SK-N-SH (cell line): ENCODE results near the gene LSP1.

Experiments
- ELF1 ChIP-seq: IDR thresholded peaks from 2 replicates; pipeline ENCODE4 v1.4.0; 2012
- EP300 ChIP-seq, 2 experiments: IDR thresholded peaks; 2 replicates each; pipeline versions ENCODE4 v1.4.0 to v1.6.1; 2012; ENCODE audit warnings: borderline replicate concordance in 1 of 2, low read depth in 1 of 2, low read length in 1 of 2
- JUND ChIP-seq: IDR thresholded peaks from 2 replicates; pipeline ENCODE4 v1.4.0; 2012
- NRF1 ChIP-seq: IDR thresholded peaks from 2 replicates; pipeline ENCODE4 v1.6.1; 2012; ENCODE audit warnings: low read depth, mild to moderate bottlenecking, low read length
- TF ChIP-seq, protein P1 (sequence below): fragments of 200-600 bp; sonication (generic); IDR thresholded peaks from 2 replicates; pipeline ENCODE4 v1.6.1; 2017; ENCODE audit warnings: antibody characterized with exemption, mild to moderate bottlenecking, moderate library complexity
- TF ChIP-seq, protein P2 (sequence below): IDR thresholded peaks from 2 replicates; pipeline ENCODE4; 2012

GRCh38 chr11:1815751-1816150 is 37.1 kb upstream of the LSP1 start:
- TF ChIP-seq NRF1, result no peak
- TF ChIP-seq, protein P1, sequence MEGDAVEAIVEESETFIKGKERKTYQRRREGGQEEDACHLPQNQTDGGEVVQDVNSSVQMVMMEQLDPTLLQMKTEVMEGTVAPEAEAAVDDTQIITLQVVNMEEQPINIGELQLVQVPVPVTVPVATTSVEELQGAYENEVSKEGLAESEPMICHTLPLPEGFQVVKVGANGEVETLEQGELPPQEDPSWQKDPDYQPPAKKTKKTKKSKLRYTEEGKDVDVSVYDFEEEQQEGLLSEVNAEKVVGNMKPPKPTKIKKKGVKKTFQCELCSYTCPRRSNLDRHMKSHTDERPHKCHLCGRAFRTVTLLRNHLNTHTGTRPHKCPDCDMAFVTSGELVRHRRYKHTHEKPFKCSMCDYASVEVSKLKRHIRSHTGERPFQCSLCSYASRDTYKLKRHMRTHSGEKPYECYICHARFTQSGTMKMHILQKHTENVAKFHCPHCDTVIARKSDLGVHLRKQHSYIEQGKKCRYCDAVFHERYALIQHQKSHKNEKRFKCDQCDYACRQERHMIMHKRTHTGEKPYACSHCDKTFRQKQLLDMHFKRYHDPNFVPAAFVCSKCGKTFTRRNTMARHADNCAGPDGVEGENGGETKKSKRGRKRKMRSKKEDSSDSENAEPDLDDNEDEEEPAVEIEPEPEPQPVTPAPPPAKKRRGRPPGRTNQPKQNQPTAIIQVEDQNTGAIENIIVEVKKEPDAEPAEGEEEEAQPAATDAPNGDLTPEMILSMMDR, result no peak
- TF ChIP-seq JUND, result no peak
- no peak for TF ChIP-seq EP300 (IDR thresholded peaks at IDR 0.05; ENCODE audit: borderline replicate concordance in 1 of 2, low read depth in 1 of 2, low read length in 1 of 2)
- TF ChIP-seq ELF1, result no peak
- TF ChIP-seq, protein P2, sequence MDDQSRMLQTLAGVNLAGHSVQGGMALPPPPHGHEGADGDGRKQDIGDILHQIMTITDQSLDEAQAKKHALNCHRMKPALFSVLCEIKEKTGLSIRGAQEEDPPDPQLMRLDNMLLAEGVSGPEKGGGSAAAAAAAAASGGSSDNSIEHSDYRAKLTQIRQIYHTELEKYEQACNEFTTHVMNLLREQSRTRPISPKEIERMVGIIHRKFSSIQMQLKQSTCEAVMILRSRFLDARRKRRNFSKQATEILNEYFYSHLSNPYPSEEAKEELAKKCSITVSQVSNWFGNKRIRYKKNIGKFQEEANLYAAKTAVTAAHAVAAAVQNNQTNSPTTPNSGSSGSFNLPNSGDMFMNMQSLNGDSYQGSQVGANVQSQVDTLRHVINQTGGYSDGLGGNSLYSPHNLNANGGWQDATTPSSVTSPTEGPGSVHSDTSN, result no peak
